GM12873 (cell line): ENCODE data around the gene MMP14.

Experiments
- TF ChIP-seq, protein P1 (sequence below): IDR thresholded peaks from 2 replicates; pipeline ENCODE4 v1.5.1; 2012; ENCODE audit warnings: low read depth, mild to moderate bottlenecking, moderate library complexity, low read length, control low read depth; ENCODE audit not compliant: insufficient read depth; ENCODE audit errors: missing control alignments

MMP14 gene

DNA sequence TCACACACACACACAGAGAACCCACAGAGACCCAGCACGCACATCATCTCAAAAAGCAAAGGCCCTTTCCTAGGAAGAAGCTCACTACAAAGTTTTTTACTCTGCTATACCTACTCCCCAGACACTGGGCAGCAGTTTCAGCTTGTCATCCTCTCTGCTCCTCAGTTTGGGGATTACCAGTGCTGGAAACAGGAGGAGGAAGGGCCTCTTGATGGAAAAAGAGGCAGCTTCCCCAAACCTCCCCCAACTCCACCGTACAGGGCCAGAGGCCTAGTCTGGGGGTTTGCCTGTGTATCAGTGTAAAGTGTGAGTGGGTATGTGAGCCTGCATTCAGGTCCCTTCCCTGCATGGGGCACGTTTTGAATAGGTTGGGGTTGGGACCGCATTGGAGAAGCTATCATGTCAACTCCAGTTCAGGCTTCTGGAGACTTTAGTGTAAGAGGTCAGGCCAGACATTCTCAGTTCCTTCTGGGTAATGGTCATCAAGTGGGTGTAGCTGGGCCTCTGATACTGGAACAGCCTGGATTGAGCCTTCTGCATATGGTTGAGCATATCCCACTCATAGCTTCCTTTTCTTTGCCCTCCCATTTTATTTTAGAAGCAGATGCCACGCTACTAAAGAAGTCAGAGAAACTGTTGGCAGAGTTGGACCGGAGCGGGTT is 47.8 kb downstream of the MMP14 start:
- TF ChIP-seq, protein P1, sequence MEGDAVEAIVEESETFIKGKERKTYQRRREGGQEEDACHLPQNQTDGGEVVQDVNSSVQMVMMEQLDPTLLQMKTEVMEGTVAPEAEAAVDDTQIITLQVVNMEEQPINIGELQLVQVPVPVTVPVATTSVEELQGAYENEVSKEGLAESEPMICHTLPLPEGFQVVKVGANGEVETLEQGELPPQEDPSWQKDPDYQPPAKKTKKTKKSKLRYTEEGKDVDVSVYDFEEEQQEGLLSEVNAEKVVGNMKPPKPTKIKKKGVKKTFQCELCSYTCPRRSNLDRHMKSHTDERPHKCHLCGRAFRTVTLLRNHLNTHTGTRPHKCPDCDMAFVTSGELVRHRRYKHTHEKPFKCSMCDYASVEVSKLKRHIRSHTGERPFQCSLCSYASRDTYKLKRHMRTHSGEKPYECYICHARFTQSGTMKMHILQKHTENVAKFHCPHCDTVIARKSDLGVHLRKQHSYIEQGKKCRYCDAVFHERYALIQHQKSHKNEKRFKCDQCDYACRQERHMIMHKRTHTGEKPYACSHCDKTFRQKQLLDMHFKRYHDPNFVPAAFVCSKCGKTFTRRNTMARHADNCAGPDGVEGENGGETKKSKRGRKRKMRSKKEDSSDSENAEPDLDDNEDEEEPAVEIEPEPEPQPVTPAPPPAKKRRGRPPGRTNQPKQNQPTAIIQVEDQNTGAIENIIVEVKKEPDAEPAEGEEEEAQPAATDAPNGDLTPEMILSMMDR: no peak

DNA sequence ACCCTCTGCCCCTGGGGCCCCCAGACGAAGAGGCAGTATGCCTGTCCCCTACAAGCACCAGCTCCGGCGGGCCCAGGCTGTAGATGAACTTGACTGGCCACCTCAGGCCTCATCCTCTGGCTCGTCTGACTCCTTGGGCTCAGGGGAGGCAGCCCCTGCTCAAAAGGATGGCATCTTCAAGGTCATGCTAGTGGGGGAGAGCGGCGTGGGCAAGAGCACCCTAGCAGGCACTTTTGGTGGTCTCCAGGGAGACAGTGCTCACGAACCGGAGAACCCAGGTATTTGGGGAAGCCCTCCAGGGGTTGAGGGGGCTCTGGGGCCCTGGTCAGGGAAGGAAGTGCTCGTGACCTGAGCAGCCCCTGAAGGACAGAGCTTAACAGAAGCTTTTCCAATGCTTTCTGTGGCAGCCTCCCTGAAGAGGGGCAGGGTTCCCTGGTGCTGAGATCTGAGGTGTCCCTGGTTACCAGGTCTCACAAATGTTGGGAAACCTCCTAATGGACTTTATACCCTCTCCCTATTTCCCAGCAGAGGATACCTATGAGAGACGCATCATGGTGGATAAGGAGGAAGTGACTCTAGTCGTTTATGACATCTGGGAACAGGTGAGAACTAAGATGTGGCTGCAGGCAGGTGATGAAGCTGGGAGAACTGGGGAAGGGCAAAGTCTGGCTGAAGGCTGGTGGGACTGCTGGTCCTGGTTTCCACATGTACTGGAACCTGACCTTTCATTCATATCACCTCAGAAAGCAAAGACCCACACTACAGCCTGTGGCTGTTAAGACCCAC is 48.5 kb downstream of the MMP14 start:
- TF ChIP-seq, protein P1: no peak

DNA sequence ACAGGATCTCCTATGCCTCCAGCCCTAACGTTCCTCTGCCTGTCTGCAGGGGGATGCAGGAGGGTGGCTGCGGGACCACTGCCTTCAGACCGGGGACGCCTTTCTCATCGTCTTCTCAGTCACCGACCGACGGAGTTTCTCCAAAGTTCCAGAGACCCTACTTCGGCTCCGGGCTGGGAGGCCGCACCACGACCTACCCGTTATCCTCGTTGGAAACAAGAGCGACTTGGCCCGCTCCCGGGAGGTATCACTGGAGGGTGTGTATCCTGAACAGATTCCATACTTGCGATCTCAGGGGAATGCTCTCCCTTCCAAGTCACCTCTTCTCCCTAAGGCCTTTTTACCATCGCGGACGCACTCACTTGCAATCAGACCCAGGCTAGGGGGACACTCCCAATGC is 49.6 kb downstream of the MMP14 start:
- TF ChIP-seq, protein P1: no peak

DNA sequence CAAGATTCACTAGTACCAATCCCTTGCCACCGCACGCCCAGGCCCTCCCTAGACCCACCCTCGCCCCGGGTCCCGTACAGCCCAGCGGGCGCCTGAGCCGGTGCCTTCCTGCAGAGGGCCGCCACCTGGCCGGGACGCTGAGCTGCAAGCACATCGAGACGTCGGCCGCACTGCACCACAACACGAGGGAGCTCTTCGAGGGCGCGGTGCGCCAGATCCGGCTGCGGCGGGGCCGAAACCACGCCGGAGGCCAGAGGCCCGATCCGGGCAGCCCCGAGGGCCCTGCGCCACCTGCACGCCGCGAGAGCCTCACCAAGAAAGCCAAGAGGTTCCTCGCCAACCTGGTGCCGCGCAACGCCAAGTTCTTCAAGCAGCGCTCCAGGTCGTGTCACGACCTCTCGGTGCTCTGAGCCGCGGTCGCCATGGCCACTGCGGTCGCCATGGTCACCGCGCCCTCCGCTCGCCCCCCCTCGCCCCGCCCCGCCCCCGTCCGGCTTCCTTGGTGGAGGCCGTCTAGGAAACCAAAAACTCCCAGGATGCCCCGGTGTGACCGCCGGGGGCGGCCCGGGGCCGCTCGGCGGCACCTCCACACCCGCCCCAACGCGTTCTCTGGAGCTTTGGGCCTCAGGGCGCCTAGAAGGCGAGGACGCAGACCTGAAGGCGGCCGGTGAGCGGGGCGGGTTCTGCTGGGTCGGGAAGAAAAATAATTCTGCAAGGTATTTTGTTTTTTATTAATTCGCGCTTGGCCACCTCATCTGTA is 50.3 kb downstream of the MMP14 start:
- TF ChIP-seq, protein P1: peak; percentile 52

DNA sequence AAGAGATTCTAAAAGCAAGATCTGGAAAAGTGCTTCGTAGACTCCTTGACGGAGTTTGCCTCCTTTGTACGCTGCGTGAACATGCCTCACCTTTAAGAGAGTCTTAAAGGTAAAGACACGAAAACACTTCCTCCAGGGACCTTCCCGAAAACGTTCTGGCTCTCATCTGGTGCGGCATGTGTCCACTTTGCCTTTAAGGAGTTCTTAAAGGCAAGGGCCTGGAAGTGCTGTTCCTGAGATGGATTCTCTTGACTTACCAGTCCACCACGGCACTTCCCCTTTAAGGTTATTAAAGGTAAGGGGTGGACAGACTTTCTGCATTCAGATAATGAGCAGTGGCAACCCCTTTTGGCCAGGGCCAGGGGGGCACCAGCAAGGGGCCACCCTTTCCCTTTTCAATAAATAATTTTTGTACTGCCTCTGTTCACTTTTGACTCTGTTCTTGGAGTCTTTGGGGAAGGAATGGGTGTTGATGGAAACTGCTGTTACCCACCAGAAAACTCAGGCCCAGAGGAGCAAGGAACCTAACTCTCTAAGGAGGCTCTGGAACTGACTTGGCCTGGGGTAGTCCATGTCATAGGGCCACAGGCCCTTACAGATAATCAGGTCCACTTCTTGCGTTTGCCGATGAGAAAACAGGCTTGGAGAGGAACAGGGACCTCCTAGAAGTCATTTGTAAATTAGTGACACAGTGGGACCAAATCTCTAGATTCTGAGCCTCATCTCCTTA is 51.0 kb downstream of the MMP14 start:
- TF ChIP-seq, protein P1: no peak

DNA sequence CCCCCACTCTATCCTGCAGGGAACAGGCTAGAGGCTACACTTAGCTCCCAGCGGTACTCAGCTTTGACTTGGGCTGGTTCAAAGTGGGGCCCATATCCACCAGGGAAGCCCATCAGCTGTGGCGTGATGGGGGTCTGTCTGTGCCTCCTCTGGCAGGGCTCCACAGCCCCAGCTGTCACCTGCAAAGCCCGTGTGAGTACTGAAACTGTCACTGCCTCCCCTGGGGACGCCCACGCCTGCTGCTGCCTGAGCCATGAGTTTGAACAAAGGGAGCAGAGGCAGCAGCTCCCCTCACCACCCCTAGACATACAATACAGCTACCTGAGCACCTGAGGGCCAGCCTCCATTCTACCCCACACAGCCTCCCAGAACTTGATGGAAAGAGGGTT is 51.6 kb downstream of the MMP14 start:
- TF ChIP-seq, protein P1: no peak
